ENCODE data around the gene TCL1B. TPM values are rescaled to one million over a fixed set of nuclear protein-coding genes. Genes with fewer than 3 reads are reported as not detected.
"Not testable (repeated sequence)": the region's sequence is repeated elsewhere in the genome, so short reads cannot be mapped to it uniquely, and the experiment has no call there.

The TCL1B gene
- total RNA-seq, 1 donor from 2014 or later, result not detected

DNA sequence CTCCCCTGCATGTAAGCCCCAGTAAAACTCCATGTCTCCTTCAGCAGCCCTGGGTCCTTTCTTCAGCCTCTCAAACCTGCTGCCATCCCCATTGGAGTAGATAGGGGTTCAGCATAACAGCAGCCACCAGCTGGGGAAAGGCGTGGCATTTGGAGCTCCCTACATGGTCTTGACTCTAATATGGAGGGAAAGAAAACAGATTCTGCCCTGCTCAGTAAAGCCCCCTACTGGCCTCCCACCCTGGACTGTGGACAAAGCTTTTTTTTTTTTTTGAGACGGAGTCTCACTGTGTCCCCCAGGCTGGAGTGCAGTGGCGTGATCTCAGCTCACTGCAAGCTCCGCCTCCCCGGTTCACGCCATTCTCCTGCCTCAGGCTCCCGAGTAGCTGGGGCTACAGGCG lies 20.7 kb upstream of the TCL1B start:
- intact Hi-C loops (cut with DNase I); DNase-seq (ENCODE audit: low spot score): not testable (repeated sequence)

DNA sequence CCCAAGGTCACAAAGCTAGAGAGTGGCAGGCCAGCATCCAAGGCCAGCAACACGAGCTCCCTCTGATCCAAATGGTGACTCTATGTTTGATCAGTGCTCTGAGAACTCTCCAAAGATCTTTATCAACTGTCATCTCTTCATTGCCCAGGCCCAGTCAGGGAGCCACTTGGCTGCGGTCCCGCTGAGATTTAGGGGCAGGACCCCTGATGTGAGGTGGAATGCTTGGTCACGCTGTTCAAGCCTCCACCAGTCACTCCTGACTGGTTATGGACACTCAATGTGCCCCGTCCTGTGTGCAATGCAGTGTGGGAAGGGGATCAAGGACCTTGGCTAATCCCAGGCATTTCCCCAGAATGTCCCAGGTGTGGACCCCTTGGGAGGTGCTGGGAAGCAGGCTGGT lies 19.8 kb upstream of the TCL1B start:
- intact Hi-C loops (cut with DNase I), result no loop called here
- DNase-seq (ENCODE audit: low spot score), result no peak

GRCh38 chr14:95667249-95667693 lies 19.0 kb upstream of the TCL1B start:
- no peak for DNase-seq (ENCODE audit: low spot score)
- intact Hi-C loops (cut with DNase I), result no loop called here

DNA sequence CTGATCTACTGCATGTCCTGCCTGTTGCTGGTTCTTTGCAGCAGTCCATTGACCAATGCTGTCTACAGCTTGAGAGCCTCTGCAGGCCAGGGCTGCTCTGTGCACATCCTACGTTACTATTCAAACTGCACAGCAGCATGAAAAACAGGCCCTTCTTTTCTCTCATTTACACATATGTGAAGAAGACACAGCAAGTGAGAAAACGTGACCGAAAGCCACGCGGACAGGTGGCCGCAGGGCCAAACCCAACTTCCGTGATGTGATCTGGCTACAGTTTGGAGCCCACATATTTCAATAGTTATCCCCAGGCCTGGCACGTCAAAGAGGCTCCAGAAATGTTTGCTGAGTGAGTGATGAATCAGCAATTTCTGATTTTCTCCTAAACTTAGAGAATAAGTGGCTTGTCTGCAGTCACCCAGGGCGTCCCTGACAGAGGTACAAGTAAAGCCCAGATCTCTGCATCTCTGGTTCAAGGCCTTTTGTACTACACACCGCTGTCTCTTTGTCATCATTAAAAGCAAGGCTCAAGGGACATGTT lies 17.9 kb upstream of the TCL1B start:
- intact Hi-C loops (cut with DNase I), result no loop called here
- DNase-seq (ENCODE audit: low spot score), result no peak

GRCh38 chr14:95674613-95675012 lies 11.6 kb upstream of the TCL1B start:
- DNase-seq (ENCODE audit: low spot score), result no peak
- intact Hi-C loops (cut with DNase I), result no loop called here

GRCh38 chr14:95675486-95675885 lies 10.7 kb upstream of the TCL1B start:
- no peak for DNase-seq (ENCODE audit: low spot score)
- intact Hi-C loops (cut with DNase I), result no loop called here

- intact Hi-C loops (cut with DNase I), result no loop called here
- no peak for DNase-seq (ENCODE audit: low spot score)
Measured at GRCh38 chr14:95677179-95677835, 8.9 kb upstream of the TCL1B start.

- no peak for DNase-seq (ENCODE audit: low spot score)
- intact Hi-C loops (cut with DNase I), result no loop called here
Measured at GRCh38 chr14:95679148-95679815, 6.9 kb upstream of the TCL1B start.

DNA sequence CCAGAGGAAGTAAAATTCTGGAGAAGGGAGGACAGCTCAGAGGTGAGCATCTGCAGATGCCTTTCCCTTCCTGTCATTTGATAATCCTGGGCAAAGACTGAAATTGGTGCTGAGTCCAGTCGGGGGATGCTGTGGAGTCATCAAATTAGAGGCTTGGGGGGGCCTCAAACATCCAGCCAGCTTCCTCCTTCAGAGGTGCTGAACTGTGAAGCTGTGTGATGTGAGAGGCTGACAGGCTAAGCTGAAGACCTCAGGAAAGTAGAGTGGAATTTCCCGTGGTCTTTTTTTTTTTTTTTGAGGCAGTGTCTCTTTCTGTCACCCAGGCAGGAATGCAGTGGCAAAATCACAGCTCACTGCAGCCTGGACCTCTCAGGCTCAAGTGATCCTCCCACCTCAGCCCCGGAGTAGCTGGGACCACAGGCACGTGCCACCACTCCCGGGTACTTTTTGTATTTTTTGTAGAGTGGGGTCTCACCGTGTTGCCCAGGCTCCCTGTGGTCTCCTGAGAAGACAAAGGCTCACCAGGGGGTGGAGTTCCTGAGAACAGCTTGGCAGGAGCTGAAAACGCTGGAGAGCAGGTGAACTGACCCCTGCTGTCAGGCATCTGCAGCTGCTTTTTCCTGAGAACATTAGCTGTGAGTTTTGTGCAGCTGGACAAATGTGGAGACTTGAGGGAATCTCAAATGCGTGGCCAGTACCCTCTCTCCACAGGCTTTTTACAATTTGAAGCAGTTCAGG lies 6.1 kb upstream of the TCL1B start:
- intact Hi-C loops (cut with DNase I), result no loop called here
- no peak for DNase-seq (ENCODE audit: low spot score)

- intact Hi-C loops (cut with DNase I), result no loop called here
- no peak for DNase-seq (ENCODE audit: low spot score)
Measured at GRCh38 chr14:95681153-95681552, 5.1 kb upstream of the TCL1B start.

DNA sequence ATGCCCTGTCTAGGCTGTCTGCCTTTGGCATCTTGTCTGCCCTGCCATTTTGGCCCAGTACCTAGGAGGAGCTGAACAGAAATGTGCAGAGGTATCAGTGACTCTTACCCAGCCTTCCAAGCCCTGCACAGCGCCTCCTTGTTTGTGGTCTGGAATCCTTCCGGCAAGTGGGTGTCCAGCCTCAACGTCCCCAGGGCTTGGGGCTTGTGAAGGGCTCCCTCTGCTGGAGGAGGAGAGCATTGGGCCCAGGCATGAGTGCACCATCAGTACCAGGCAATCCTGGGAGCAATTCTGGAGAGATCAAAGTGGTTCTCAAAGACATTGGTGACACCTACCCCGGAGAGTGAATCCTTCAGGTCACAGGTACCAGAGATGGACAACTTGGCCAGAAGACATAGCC lies 2.4 kb upstream of the TCL1B start:
- DNase-seq (ENCODE audit: low spot score), result no peak
- intact Hi-C loops (cut with DNase I), result no loop called here

DNA sequence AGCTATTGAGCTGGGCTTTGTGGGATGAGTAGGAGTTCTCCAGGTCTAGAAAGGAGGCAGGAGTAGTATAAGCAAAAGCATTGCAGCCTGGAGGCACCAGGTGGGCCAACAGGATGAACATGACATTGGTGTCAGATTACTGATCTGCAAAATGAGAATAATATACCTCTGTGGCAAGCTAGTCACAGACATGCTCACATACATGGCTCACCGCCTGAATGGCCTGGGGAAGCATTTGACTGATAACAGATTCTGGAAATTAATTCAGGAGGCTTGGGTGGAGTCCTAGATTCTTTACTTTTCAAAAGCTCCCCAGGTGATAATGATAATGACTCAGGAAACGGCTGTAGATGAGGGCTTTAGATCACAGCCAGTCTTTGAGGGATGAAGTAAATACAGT lies 709 bp downstream of the TCL1B start:
- intact Hi-C loops (cut with DNase I), result no loop called here

DNA sequence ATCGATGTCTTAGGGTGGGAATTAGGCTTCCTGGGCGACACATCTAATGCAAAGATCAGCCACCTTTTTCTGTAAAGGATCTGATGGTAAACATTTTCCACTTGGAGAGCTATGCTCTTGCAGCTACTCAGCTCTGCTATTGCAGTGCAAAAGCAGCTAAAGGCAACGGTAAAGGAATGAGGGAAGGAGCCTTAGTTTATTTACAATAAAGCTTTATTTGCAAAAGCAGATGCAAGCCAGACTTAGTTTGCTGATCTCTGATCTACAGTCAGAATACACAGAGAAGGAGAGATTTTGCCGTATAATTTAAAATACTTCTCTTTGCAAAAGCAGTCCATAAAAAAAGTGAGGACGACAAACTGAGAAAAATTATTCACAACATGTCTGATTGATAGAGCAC lies 3.2 kb downstream of the TCL1B start:
- intact Hi-C loops (cut with DNase I), result no loop called here
- DNase-seq (ENCODE audit: low spot score), result no peak

More for the DNA sequence above, 709 bp downstream of the TCL1B start:
- DNase-seq (ENCODE audit: low spot score), result no peak

- DNase-seq (ENCODE audit: low spot score), result no peak
- intact Hi-C loops (cut with DNase I), result no loop called here
Measured at GRCh38 chr14:95690815-95691214, 4.6 kb downstream of the TCL1B start.

- no peak for DNase-seq (ENCODE audit: low spot score)
- intact Hi-C loops (cut with DNase I), result no loop called here
Measured at GRCh38 chr14:95691591-95691990, 5.4 kb downstream of the TCL1B start.

DNA sequence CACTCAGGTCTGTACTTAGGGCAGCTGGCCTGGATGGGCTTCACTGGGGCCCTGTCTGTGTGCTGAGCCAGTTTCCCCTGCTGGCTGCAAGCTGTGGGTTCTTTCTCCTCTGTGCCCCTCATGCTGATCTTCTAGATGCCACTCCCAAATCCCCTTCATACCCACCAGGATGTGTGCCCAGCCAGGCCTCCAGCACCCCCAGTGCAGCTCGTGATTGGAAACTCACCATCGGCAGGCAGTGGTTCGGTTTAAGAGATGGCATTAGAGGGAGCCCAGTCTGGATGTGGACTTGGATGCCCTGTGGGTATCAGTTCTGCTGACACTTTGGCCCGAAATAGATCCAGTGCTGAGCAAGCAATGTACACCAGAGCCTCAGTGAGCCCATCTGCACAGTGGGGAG lies 5.9 kb downstream of the TCL1B start:
- DNase-seq (ENCODE audit: low spot score), result no peak
- intact Hi-C loops (cut with DNase I), result no loop called here

DNA sequence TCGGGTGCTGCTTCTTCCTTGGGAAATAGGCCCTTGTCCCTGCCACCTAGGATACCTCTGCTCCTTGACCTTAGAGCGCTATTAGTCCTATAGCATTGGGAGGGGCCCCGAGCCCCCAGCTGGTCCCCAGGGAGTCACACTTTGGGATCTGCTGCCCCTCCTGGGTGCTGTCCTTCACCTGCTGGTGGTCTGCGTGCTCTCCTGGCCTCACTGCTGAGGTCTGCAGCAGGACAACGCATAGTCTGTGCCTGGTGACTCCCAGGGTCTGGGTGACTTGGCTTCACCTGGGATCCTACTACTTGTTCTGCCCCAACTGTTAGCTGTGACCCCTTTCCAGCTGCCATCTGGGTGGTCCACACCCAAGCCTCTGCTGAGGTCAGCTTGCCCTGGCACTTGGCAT lies 8.8 kb downstream of the TCL1B start:
- DNase-seq (ENCODE audit: low spot score), result no peak
- intact Hi-C loops (cut with DNase I), result no loop called here

DNA sequence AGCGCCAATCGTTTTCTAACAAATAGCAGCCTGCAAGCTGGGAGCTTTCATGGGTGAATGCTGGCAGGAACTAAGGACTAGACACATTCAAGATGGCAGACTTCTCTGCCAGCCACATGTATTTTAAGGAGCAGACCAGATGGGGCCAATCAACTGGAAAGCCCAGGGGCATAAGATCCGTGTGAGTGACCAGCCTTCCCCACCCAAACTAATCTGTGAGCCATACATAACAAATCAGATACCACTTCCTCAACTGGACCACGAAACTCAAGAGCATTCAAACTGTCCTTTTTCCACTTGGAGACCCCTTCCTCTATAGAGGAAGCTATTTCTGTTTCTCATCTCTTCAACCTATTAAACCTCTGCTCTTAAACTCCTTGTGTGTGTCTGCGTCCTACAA lies 9.7 kb downstream of the TCL1B start:
- intact Hi-C loops (cut with DNase I), result no loop called here
- DNase-seq (ENCODE audit: low spot score), result no peak

GRCh38 chr14:95696741-95697140 lies 10.5 kb downstream of the TCL1B start:
- no peak for DNase-seq (ENCODE audit: low spot score)
- intact Hi-C loops (cut with DNase I), result no loop called here

DNA sequence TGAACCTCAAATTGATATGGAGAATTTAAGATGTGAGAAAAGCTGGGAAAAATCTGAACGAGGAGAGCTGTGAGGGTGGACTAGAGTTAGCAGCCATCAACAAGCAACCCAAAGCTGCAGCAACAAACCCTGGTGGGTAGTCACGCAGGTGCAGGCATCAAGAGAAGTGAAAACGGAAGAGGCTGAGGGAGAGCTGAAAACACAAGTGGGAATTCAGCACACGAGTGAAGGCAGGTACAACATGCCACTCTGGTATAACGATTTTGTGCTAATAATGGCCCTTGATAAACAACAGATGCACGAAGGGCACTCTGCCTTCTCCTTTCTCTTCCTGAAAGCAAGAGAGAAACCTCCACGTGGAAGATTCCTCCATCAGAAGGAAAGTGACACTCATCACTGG lies 11.5 kb downstream of the TCL1B start:
- intact Hi-C loops (cut with DNase I), result no loop called here
- no peak for DNase-seq (ENCODE audit: low spot score)

DNA sequence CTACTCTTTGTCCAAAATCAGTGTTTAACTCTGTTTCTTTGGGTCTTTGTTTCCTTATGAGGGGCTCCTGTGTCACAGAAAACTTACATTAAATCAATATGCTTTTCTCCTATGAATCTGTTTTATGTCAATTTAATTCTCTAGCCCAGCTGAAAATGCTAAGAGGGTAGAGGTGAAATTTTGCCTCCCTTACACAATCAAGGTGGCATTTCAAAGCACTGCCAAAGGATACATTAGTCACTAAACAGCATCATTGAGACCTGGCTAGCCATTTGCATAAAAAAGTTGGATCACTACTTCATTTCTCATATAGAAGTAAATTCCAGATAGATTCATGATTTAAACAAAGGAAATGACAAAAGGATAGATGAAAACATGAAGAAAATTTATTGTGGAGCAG lies 12.1 kb downstream of the TCL1B start:
- DNase-seq (ENCODE audit: low spot score), result no peak
- intact Hi-C loops (cut with DNase I), result no loop called here
